Measurements from ENCODE around the gene MXD4.
"Not testable (repeated sequence)": the region's sequence is repeated elsewhere in the genome, so short reads cannot be mapped to it uniquely, and the experiment has no call there.

The MXD4 gene

DNA sequence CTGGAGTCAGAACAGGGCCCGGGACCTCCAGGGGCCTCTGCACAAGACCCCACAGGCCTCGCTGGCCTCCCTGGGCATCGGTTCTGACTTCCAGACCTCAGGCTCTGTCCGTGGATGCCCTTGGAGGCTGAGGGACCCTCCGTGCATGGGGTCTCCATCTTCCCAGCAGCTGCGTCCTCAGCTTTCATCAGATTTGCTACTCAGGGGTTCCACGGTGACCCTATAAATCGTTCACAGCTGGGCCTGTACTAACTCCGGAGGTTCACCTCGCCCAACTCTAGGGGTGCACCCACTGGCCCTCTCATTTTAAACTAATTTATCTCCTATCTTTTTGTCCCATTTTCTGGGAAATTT lies 13.1 kb upstream of the MXD4 start:
- DNase-seq (ENCODE audit: low read depth in 2 of 2) = not testable (repeated sequence)

GRCh38 chr4:2274320-2275043 lies 12.6 kb upstream of the MXD4 start:
- no peak for DNase-seq (ENCODE audit: low read depth in 2 of 2)

DNA sequence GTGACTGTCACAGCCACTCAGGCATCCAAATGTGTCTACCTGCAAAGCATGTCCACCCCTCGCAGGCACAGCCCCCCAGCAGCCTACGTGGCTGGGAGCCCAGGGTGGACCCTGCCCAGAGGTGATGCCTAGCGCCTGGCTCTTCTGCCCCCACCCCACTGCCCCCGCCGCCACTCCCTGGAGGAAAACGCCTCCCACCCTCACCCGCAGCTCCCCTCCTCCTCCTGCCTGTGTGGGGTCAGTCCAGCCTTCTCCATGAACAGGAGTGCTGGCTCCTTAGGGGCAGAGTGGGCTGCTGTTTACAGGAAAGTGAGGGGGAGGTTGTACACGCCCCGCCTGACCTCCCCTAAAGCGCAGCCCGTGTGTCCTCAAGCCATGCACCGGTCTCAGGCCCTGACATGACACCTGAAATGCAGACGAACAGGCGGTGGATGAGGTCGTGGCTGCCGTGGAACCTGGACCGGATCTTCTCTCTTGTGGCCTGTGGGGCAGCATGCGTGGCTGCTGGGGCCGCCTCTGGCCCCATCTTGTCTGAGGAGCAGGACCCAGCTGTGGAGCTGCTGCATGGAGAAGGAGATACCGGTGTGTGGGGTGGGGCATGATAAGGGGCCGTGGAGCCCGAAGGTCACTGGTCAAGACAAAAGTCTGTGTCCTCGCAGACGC lies 11.9 kb upstream of the MXD4 start:
- DNase-seq (ENCODE audit: low read depth in 2 of 2) = no peak

- DNase-seq (ENCODE audit: low read depth in 2 of 2) = no peak
These were observed 11.3 kb upstream of the MXD4 start for GRCh38 chr4:2273221-2273620.

DNA sequence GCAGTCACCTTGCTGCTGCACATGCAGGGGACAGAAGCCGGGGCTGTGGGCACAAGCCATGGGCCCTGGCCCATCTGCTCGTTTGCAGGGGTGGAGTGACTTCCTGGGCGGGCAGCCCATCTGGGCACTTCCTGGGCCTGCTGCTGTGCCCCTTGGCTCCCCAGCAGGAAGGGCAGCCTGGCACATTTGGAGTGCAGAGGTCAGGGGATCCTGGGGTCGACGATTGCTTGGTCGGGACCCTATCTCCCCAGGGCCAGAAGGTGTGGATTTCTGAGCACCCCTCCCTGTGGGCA lies 10.9 kb upstream of the MXD4 start:
- DNase-seq (ENCODE audit: low read depth in 2 of 2) = no peak

DNA sequence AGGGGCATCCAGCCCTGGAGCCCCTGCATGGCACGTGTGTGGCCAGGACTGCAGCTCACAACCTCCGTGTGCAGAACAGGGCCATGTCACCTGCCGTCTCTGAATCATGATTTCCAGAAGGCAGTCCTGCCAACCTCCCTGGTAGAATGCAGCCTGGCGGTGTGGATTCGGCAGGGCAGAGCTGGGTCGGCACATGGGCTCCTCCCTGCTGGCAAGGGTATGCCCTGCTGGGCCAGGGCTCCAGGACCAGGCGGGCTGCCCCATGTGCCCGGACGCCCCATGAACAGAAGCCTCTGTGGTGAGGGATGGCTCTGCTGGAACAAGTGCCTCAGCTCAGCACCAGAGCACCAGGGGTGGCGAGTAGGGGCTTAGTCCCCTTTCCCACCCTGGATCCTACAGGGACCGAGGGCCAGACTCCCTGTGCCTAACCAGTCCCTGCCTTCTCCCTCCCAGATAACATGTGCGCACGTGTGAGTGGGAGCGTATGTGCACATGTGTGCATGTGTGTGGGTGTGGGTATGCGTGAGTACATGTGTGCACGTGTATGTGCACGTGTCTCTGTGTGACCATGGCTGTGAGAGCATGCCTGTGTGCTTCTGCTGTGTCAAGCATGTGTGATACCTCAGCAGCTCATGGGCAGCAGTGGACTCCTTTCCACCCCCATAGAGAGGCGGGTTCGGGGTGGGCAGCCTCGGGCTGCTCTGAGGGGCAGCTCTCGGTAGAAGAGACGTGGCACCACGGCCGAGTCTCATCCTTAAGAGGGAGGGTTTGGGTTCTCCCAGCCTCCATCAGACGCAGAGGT lies 10.3 kb upstream of the MXD4 start:
- no peak for DNase-seq (ENCODE audit: low read depth in 2 of 2)

GRCh38 chr4:2271279-2272025 lies 9.5 kb upstream of the MXD4 start:
- DNase-seq (ENCODE audit: low read depth in 2 of 2) = no peak

DNA sequence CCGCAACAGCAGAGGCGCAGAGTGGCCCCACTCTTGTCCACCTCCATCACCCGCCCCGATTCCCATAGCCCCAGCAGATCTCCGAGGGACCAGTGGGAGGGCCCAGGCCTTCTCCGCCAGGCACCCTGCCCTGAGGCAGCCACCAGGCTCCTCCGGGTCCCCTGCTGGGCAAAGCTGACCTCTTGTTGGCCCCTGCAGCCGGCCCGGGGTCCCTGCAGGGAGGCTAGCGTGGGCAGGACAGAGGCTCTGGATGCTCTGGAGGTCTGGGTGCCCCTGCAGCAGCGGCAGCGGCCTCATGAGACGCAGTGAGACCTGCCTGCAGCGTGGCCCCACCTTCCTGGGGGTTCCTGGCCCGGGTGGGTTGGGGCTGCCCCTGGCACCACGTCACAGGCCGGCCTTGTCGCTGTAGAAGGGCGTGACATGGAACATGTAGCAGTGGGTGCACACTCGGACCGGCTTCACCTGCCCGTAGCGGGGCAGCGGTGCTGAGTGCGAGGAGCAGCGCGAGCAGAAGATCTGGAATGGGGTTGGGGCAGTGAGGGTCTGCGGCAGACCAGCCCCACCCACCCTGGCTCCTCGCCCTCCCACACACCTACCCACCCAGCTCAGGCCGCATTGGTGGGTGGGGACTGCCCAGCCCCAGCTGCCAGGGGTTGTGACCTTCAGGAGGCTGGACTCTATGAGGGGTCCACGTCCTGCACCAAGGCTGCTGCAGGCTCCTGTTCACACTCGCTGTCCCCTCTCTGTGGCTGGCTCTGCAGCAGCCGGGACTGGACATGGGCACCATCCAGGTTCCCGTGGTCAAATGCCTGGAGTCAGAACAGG lies 8.6 kb upstream of the MXD4 start:
- no peak for DNase-seq (ENCODE audit: low read depth in 2 of 2)

GRCh38 chr4:2269618-2270163 lies 7.8 kb upstream of the MXD4 start:
- DNase-seq (ENCODE audit: low read depth in 2 of 2) = no peak

DNA sequence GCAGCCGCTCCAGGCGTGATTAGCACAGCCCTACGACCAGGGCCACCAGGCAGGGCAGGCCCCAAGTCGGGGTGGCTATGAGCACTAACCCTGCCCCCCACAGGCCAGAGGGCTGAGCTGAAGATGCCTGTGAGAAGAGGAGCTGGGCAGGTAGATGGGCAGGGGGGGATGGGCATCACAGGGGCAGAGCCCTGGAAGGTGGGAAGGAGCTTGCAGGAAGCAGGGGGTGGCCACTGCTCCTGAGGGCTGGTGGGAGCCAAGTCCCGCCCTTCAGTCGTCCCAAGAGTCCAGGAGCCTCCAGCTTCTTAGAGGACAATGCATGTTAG lies 7.3 kb upstream of the MXD4 start:
- no peak for DNase-seq (ENCODE audit: low read depth in 2 of 2)

DNA sequence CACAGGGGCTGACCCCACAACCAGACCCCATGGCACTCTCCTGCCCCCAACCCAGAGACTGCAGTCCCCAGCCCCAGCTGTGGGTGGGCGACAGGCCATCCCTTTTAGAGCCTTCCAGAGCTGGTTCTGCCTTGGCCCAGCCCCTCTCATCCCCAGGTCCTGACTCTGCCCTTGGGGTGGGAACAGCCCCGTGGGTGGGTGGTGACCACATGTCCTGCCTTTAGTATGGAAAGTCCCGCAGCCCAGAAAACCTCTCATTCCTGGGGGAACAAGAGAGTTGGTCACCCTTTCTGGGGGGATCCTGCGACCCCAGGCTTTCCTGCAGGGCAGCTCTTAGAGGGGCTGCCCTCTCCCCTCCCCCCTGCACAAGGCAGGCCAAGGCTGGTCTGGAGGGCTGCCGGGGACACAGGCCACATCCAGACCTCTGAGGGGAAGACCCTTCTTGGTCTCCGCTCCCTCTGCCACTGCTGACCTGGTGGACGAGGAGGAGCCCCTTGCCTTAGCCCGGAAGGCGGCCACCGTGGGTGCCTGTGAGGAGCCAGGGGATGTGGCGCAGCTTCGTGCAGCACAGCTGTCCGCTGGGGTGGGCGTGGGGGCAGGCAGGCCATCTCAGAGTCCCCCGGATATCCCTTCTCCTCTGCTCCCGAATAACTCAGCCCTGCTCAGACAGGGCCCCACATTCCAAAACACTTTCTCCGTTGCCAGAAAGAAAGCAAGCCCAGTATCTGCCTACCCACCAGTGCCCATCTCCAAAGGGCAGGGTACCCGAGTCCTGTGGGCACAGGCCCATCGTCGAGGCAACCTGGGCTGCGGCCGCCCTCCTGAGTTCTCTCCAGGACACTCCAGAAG lies 6.7 kb upstream of the MXD4 start:
- no peak for DNase-seq (ENCODE audit: low read depth in 2 of 2)

DNA sequence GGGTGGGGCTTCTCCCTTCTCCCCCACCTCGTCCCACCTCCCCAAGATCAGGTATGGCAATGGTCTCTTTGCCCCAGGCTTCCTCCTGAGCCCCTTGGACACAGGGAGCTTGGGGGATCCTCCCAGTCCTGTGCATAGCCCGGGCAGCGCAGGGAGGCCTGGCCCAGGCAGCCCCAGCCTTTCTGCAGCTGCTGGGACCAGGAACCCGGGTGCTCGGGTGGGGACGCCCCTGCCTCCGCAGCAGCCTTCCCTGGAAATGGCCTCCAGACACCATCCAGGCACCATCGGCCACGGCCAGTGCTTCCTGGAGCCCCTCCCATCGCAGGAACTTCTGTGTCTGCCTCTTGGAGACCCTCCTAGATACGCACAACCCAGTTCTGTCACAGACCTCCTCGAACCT lies 5.9 kb upstream of the MXD4 start:
- DNase-seq (ENCODE audit: low read depth in 2 of 2) = no peak

DNA sequence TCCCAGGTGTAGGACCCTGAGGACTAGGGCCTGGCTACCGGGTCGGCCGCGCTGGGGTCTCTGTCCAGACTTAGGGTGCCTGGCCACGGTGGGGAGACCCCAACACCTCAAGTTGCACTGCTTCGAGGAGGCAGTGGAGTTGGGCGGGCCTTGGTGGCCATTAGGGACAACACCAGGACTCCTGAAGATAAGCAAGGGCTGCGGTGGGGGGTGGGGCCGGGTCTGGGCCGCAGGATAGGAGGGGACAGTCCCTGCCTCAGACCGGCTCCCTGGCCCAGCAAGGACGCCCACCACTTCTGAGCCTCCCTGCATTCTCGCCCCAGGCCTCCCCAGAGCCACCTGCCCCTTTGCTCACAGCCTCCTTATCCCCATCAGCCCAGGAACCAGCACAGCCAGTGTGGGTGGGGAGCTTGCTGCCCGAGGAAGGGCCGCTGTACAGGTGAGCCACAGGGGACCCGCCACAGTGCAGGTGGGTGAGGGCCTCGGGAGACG lies 5.5 kb upstream of the MXD4 start:
- no peak for DNase-seq (ENCODE audit: low read depth in 2 of 2)

DNA sequence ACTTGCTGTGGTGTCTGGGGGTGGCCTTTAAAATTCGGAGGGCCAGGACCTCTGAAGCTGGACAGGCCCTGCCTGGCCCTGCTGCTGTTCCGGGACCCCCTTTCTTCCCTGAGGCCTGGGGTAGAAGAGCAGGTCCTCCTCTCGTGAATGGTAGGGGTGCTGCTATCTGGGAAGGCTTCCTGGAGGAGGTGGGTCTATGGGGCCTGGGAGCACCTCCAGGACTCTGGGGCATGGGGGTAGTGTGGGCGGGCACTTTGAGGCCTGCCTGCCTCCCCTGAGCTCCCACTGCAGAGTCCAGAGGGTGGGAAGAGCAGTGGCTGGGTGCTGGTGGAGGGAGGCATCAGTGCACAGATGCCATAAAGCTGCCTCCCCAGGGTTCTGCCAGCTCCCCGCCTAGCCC lies 4.9 kb upstream of the MXD4 start:
- DNase-seq (ENCODE audit: low read depth in 2 of 2) = no peak

GRCh38 chr4:2266181-2266580 lies 4.3 kb upstream of the MXD4 start:
- DNase-seq (ENCODE audit: low read depth in 2 of 2) = no peak

GRCh38 chr4:2265113-2266110 lies 3.5 kb upstream of the MXD4 start:
- DNase-seq (ENCODE audit: low read depth in 2 of 2) = no peak

DNA sequence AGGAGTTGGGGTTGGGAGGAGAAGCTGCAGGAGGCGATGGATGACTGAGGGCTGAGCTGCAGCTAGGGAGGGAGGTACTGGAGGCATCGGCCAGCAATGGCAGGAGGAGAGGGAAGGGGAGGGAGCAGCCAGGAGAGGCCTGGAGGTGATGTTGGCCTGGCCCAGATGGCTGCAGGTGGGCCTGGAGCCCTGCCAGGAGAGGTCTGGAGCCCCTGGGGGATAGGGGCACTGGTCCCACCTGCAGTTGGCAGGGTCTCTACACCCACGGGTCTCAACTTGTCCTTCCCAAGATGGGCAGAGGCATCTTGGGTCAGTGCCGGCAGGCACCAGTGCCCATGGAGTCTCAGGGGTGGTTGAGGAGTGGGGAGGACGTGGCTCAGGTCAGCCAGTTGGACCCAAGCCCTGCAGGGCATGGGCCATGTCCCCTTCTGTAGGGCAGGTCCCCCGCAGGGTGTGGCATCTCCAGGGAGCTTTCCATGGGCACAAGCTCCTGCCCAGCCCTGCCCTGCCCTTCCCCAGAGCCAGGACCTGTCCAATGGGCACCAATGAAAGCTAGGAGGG lies 2.7 kb upstream of the MXD4 start:
- DNase-seq (ENCODE audit: low read depth in 2 of 2) = no peak

DNA sequence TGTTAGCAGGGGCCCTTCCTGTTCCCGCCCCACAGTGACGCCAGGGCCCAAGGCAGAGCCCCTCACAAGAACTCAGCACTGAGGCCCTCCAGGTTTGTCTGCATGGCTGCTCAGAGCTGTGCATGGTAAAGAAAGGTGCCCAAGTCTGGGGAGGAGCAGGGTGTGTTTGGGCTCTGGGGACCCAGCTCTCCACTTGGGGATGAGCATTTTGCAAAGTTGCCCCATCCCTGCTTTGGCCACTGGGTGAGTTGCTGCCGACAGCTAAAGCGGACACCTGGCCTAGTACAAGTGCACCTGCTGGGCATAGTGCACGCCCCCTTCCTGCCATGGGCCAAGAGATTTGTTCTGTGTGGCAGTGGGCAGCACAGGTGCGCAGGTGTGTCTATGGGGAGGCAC lies 2.0 kb upstream of the MXD4 start:
- no peak for DNase-seq (ENCODE audit: low read depth in 2 of 2)

GRCh38 chr4:2262944-2263250 lies 988 bp upstream of the MXD4 start:
- DNase-seq (ENCODE audit: low read depth in 2 of 2) = no peak
